ENCODE results near the gene LHFPL2.

LHFPL2 gene

DNA sequence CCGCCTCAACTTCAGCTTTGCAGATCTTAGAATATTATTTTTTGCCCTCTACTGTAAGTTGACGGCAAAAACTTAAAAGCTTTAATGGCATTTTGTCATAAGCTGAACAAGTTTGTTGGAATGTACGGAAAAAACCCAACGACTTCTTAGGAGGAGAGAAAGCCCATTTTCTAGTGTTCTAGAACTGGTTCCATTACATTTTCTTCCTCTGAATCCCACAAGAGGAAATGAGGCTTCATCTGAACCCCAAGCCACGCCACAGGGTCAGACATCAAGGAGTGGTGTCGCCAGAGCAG is 113.7 kb downstream of the LHFPL2 start:
- Histone ChIP-seq H3K36me3 (ENCODE audit: control insufficient read depth, insufficient read depth, low read length) (peaks cover 4% of the 10 kb centered on the region), H3K4me1 (ENCODE audit: control insufficient read depth, insufficient read depth, low read length, poor library complexity, severe bottlenecking) (peaks cover 18% of the 10 kb centered on the region), H3K9me3 (ENCODE audit: control insufficient read depth, low read length) (no peaks in the 10 kb centered on the region), H3K27ac (ENCODE audit: low read depth, low read length, severe bottlenecking) (peak overlapping the region; percentile 66), H3K4me3 (ENCODE audit: extremely low read depth, insufficient read depth, low read length, poor library complexity, severe bottlenecking) (no peak overlapping the region)
- WGBS, 2 experiments (ENCODE audit: insufficient coverage in 2 of 2) = 97 to 100% methylated on average over 6 of the region's 6 CpGs

- H3K4me1 ChIP-seq (ENCODE audit: control insufficient read depth, insufficient read depth, low read length, poor library complexity, severe bottlenecking) = peaks cover 18% of the 10 kb centered on the region
- H3K9me3 ChIP-seq (ENCODE audit: control insufficient read depth, low read length) = no peaks in the 10 kb centered on the region
- no peak overlapping the region for H3K4me3 ChIP-seq (ENCODE audit: extremely low read depth, insufficient read depth, low read length, poor library complexity, severe bottlenecking)
- peaks cover 4% of the 10 kb centered on the region for H3K36me3 ChIP-seq (ENCODE audit: control insufficient read depth, insufficient read depth, low read length)
- WGBS, 2 experiments (ENCODE audit: insufficient coverage in 2 of 2) = 85% methylated on average over 17 to 22 of the region's 24 CpGs
- peak overlapping the region; percentile 66 for H3K27ac ChIP-seq (ENCODE audit: low read depth, low read length, severe bottlenecking)
Measured at GRCh38 chr5:78534148-78534904, 114.2 kb downstream of the LHFPL2 start.

GRCh38 chr5:78533356-78533755 is 115.2 kb downstream of the LHFPL2 start:
- Histone ChIP-seq H3K4me1 (ENCODE audit: control insufficient read depth, insufficient read depth, low read length, poor library complexity, severe bottlenecking) (peaks cover 21% of the 10 kb centered on the region), H3K9me3 (ENCODE audit: control insufficient read depth, low read length) (no peaks in the 10 kb centered on the region), H3K27ac (ENCODE audit: low read depth, low read length, severe bottlenecking) (no peak overlapping the region), H3K36me3 (ENCODE audit: control insufficient read depth, insufficient read depth, low read length) (peaks cover 4% of the 10 kb centered on the region), H3K4me3 (ENCODE audit: extremely low read depth, insufficient read depth, low read length, poor library complexity, severe bottlenecking) (no peak overlapping the region)
- WGBS, 2 experiments (ENCODE audit: insufficient coverage in 2 of 2) = 29 to 63% methylated on average over 1 to 3 of the region's 3 CpGs

DNA sequence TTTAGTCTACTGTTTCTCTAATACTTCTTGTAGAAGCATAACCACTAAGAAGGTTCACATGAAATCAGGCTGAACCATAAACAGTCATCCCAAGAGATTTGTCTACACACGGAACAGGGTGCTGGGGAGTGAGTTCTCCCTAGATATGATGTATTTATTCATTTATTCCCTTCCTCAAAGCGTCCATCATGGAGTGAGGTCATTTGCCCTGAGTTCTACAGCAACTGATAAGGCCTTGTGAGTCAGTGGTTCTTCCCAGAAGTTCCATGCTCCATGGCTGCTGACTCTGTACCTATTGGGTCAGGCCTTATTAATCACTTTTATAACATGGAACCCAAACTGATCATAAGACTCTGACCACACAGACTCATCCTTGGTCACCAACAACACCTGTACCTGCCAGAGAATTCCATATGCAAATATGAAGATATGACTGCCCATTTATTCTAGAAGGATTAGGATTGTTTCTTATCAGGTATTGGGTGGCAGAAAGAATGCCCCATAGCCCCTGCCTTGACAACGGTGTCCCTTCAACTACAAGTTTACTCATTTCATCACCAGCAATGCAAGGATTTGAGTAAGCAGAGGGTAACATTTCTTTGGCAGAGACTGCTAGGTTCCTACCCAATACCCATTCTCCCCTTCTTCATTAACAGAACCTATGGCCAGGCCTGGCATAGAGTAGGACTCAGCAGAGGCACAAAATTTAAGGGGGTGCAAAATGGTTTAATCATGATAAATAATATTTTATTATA is 118.1 kb downstream of the LHFPL2 start:
- Histone ChIP-seq H3K27ac (ENCODE audit: low read depth, low read length, severe bottlenecking) (no peak overlapping the region), H3K9me3 (ENCODE audit: control insufficient read depth, low read length) (no peaks in the 10 kb centered on the region), H3K4me3 (ENCODE audit: extremely low read depth, insufficient read depth, low read length, poor library complexity, severe bottlenecking) (no peak overlapping the region), H3K4me1 (ENCODE audit: control insufficient read depth, insufficient read depth, low read length, poor library complexity, severe bottlenecking) (peaks cover 40% of the 10 kb centered on the region), H3K36me3 (ENCODE audit: control insufficient read depth, insufficient read depth, low read length) (peaks cover 4% of the 10 kb centered on the region)
- WGBS, 2 experiments (ENCODE audit: insufficient coverage in 2 of 2) = 29 to 80% methylated on average over 1 of the region's 3 CpGs

GRCh38 chr5:78527925-78528324 is 120.6 kb downstream of the LHFPL2 start:
- Histone ChIP-seq H3K4me3 (ENCODE audit: extremely low read depth, insufficient read depth, low read length, poor library complexity, severe bottlenecking) (no peak overlapping the region), H3K9me3 (ENCODE audit: control insufficient read depth, low read length) (no peaks in the 10 kb centered on the region), H3K36me3 (ENCODE audit: control insufficient read depth, insufficient read depth, low read length) (peaks cover 4% of the 10 kb centered on the region), H3K27ac (ENCODE audit: low read depth, low read length, severe bottlenecking) (peak overlapping the region; percentile 86), H3K4me1 (ENCODE audit: control insufficient read depth, insufficient read depth, low read length, poor library complexity, severe bottlenecking) (peaks cover 23% of the 10 kb centered on the region)
- 89 to 96% methylated on average over 2 to 3 of the region's 3 CpGs for WGBS, 2 experiments (ENCODE audit: insufficient coverage in 2 of 2)

DNA sequence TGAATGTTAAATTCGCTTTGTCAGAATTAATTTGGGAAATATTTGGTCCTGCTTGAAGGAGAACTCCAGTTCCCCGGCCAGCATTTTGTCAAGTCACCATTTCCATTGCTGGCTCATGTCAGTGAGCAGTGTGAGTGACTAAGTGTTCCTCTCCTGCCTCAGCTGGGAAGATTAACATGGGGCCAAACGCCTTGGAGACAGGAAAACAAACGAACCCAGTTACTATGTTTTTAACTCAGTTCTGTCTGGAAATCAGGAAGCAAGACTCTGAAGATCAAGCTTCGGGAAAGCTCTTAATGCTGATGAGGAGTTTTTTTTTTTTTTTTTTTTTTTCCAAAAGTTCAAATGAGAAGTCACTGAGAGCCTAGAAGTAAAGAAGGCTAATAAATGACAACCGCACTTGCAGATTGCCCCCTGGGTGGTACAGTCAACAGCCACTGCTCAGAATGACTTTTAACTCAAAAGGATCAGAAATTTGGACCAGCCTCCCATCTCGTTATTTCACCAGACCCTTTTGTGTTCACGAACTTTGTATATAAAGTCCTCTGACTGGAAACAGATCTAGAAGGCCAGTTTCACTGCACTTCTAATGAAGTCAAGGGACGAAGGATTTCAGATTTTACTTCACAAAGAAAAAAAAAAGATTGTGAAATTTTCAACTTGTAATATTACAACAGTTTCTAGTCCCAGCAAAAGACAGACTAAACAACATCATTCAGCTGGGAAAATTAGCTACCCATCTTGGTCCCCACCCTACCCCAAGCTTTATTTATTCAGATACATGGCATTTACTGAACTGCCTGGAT is 121.3 kb downstream of the LHFPL2 start:
- H3K4me1 ChIP-seq (ENCODE audit: control insufficient read depth, insufficient read depth, low read length, poor library complexity, severe bottlenecking) = peaks cover 23% of the 10 kb centered on the region
- H3K9me3 ChIP-seq (ENCODE audit: control insufficient read depth, low read length) = no peaks in the 10 kb centered on the region
- H3K4me3 ChIP-seq (ENCODE audit: extremely low read depth, insufficient read depth, low read length, poor library complexity, severe bottlenecking) = no peak overlapping the region
- 28 to 54% methylated on average over 4 to 8 of the region's 9 CpGs for WGBS, 2 experiments (ENCODE audit: insufficient coverage in 2 of 2)
- peaks cover 4% of the 10 kb centered on the region for H3K36me3 ChIP-seq (ENCODE audit: control insufficient read depth, insufficient read depth, low read length)
- peak overlapping the region; percentile 86 for H3K27ac ChIP-seq (ENCODE audit: low read depth, low read length, severe bottlenecking)

GRCh38 chr5:78526049-78526525 is 122.5 kb downstream of the LHFPL2 start:
- H3K9me3 ChIP-seq (ENCODE audit: control insufficient read depth, low read length) = no peaks in the 10 kb centered on the region
- H3K27ac ChIP-seq (ENCODE audit: low read depth, low read length, severe bottlenecking) = peak overlapping the region; percentile 86
- peaks cover 23% of the 10 kb centered on the region for H3K4me1 ChIP-seq (ENCODE audit: control insufficient read depth, insufficient read depth, low read length, poor library complexity, severe bottlenecking)
- 94 to 95% methylated on average over 6 of the region's 7 CpGs for WGBS, 2 experiments (ENCODE audit: insufficient coverage in 2 of 2)
- peaks cover under 1% of the 10 kb centered on the region for H3K36me3 ChIP-seq (ENCODE audit: control insufficient read depth, insufficient read depth, low read length)
- H3K4me3 ChIP-seq (ENCODE audit: extremely low read depth, insufficient read depth, low read length, poor library complexity, severe bottlenecking) = no peak overlapping the region

GRCh38 chr5:78523314-78524193 is 125.0 kb downstream of the LHFPL2 start:
- Histone ChIP-seq H3K27ac (ENCODE audit: low read depth, low read length, severe bottlenecking) (peak overlapping the region; percentile 48), H3K4me3 (ENCODE audit: extremely low read depth, insufficient read depth, low read length, poor library complexity, severe bottlenecking) (no peak overlapping the region), H3K9me3 (ENCODE audit: control insufficient read depth, low read length) (no peaks in the 10 kb centered on the region), H3K4me1 (ENCODE audit: control insufficient read depth, insufficient read depth, low read length, poor library complexity, severe bottlenecking) (peaks cover 33% of the 10 kb centered on the region), H3K36me3 (ENCODE audit: control insufficient read depth, insufficient read depth, low read length) (no peaks in the 10 kb centered on the region)
- WGBS, 2 experiments (ENCODE audit: insufficient coverage in 2 of 2) = 94 to 97% methylated on average over 12 of the region's 15 CpGs

GRCh38 chr5:78522476-78523260 is 125.9 kb downstream of the LHFPL2 start:
- no peaks in the 10 kb centered on the region for H3K9me3 ChIP-seq (ENCODE audit: control insufficient read depth, low read length)
- peaks cover 34% of the 10 kb centered on the region for H3K4me1 ChIP-seq (ENCODE audit: control insufficient read depth, insufficient read depth, low read length, poor library complexity, severe bottlenecking)
- 87% methylated on average over 6 to 7 of the region's 9 CpGs for WGBS, 2 experiments (ENCODE audit: insufficient coverage in 2 of 2)
- no peaks in the 10 kb centered on the region for H3K36me3 ChIP-seq (ENCODE audit: control insufficient read depth, insufficient read depth, low read length)
- no peak overlapping the region for H3K27ac ChIP-seq (ENCODE audit: low read depth, low read length, severe bottlenecking)
- H3K4me3 ChIP-seq (ENCODE audit: extremely low read depth, insufficient read depth, low read length, poor library complexity, severe bottlenecking) = no peak overlapping the region

Measured in mesodermal cell (in vitro differentiated cells).